ENCODE measurements around the gene PPP1R16B.

- TF ChIP-seq CHD2 (IDR thresholded peaks at IDR 0.05; ENCODE audit: low read length, partially characterized antibody) (no peak), RAD21 (conservative IDR thresholded peaks at IDR 0.05 in 1 of 2, IDR thresholded peaks at IDR 0.05 in 1 of 2) (no peak), PBX3 (IDR thresholded peaks at IDR 0.05) (no peak), CTCF (IDR thresholded peaks at IDR 0.05) (no peak), BHLHE40 (IDR thresholded peaks at IDR 0.05; ENCODE audit: low read depth, low read length) (no peak), POLR2A (IDR thresholded peaks at IDR 0.05; ENCODE audit: low read length) (no peak), MAZ (IDR thresholded peaks at IDR 0.05; ENCODE audit: borderline replicate concordance, low read depth, low read length) (no peak), HOXB5 (CRISPR knock-in tag; IDR thresholded peaks at IDR 0.05) (no peak), EP300 (IDR thresholded peaks at IDR 0.05) (no peak)
Observed at GRCh38 chr20:38968090-38968489, 162.6 kb downstream of the PPP1R16B start.

Data from A549 (cell line).